CD4-positive, alpha-beta T cell (primary cell): ENCODE results near the gene GABARAP. TPM values are rescaled to one million over a fixed set of nuclear protein-coding genes. Genes with fewer than 3 reads are reported as not detected.

ENCODE experiments used
- ATAC-seq: fragments of 200-7000 bp; cut with Tn5 transposase; one replicate; pipeline ENCODE4 v1.10.0; 2022; ENCODE audit warnings: mild to moderate bottlenecking; ENCODE audit not compliant: poor library complexity
- CTCF ChIA-PET: fragments of 350-600 bp; sonication (Branson Sonifier 250); formaldehyde crosslinking; loops from one replicate; lab custom pipeline; 2021; ENCODE audit warnings: antibody characterized with exemption, inconsistent platforms; lab: Charles Lee
- POLR2A ChIA-PET: fragments of 350-600 bp; sonication (Branson Sonifier 250); formaldehyde crosslinking; loops from one replicate; lab custom pipeline; 2021; ENCODE audit warnings: antibody characterized with exemption, inconsistent platforms; lab: Charles Lee
- DNase-seq, 14 experiments: peaks; one replicate each; pipeline ENCODE4 v3.0.0-alpha.2; 2013 to 2020; ENCODE audit warnings: mixed read lengths in 2 of 14
- H3K27ac ChIP-seq, 2 donors: one replicate each; pipeline versions ENCODE4 v1.5.1 to v1.7.0; 2013; ENCODE audit warnings: low read length in 2 of 2, low read depth in 1 of 2, mild to moderate bottlenecking in 1 of 2
- H3K27me3 ChIP-seq, 2 experiments: 1 replicate in 1 of 2; 2 replicates in 1 of 2; pipeline versions ENCODE4 v1.6.1 to v1.7.0; 2013; ENCODE audit warnings: low read length in 2 of 2, control low read depth in 1 of 2, mild to moderate bottlenecking in 1 of 2, moderate library complexity in 1 of 2; ENCODE audit not compliant: insufficient read depth in 2 of 2, control insufficient read depth in 1 of 2
- H3K36me3 ChIP-seq: one replicate; pipeline ENCODE4 v1.6.1; 2013; ENCODE audit warnings: low read length, control low read depth; ENCODE audit not compliant: insufficient read depth
- H3K4me1 ChIP-seq: one replicate; pipeline ENCODE4 v1.6.1; 2013; ENCODE audit warnings: low read length, control low read depth; ENCODE audit not compliant: insufficient read depth
- H3K4me3 ChIP-seq: one replicate; pipeline ENCODE4 v1.5.1; 2013; ENCODE audit warnings: mild to moderate bottlenecking, low read length, moderate library complexity
- H3K9me3 ChIP-seq, 2 experiments: 1 replicate in 1 of 2; 2 replicates in 1 of 2; pipeline versions ENCODE4 v1.6.1 to v1.7.0; 2013; ENCODE audit warnings: low read length in 2 of 2, mild to moderate bottlenecking in 2 of 2, control low read depth in 1 of 2, moderate library complexity in 1 of 2; ENCODE audit not compliant: control insufficient read depth in 1 of 2, insufficient read depth in 1 of 2
- H3K27ac Mint-ChIP-seq: one replicate; pipeline ENCODE4 v1.8.0; 2020; ENCODE audit warnings: mixed read lengths
- H3K27me3 Mint-ChIP-seq: one replicate; pipeline ENCODE4 v1.8.0; 2021; ENCODE audit warnings: mixed read lengths
- H3K36me3 Mint-ChIP-seq: one replicate; pipeline ENCODE4 v1.8.0; 2021; ENCODE audit warnings: low read depth, mixed read lengths
- H3K4me1 Mint-ChIP-seq: one replicate; pipeline ENCODE4 v1.8.0; 2021; ENCODE audit warnings: low read depth, mixed read lengths
- H3K4me3 Mint-ChIP-seq: one replicate; pipeline ENCODE4 v1.8.0; 2020; ENCODE audit warnings: mild to moderate bottlenecking, mixed read lengths
- H3K9me3 Mint-ChIP-seq: one replicate; pipeline ENCODE4 v1.8.0; 2020; ENCODE audit warnings: mixed read lengths
- CTCF ChIP-seq: fragments of 200-600 bp; IDR thresholded peaks from one replicate; pipeline ENCODE4 v1.8.0; 2022; ENCODE audit warnings: antibody characterized with exemption, mild to moderate bottlenecking
- intact Hi-C, 2 experiments: fragments of 100-400 bp; cut with DNase I in 1 of 2; cut with micrococcal nuclease in 1 of 2; formaldehyde crosslinking; loops; one replicate each; pipeline versions ENCODE4 v1.15.1 to v1.9.0; 2023 to 2025; cut with DNase I, micrococcal nuclease
- total RNA-seq, 174 experiments: library from RNA in 2 of 174; stranded (reverse) in 2 of 174; gene quantifications; one replicate each; pipeline ENCODE4 v1.2.3 and lab custom pipeline; 2021 to 2026

GABARAP gene
- total RNA-seq, 2 experiments from 2014 or later: 182 to 195 TPM

- H3K27me3 ChIP-seq: peaks cover 12 to 13% of the 10 kb centered on the region in 2 experiments
- H3K4me1 Mint-ChIP-seq: peaks cover 28% of the 10 kb centered on the region
- peaks cover 18% of the 10 kb centered on the region for H3K36me3 ChIP-seq
- DNase-seq (peak in 2 of 14 experiments; percentile 30 to 51), ATAC-seq (peak; percentile 11)
- intact Hi-C loops: no loop called here
- peak within 1 kb of the TSS in 1 of 2 donors; percentile 21 for H3K27ac ChIP-seq
- H3K4me1 ChIP-seq: peaks cover 35% of the 10 kb centered on the region
- H3K9me3 ChIP-seq: peaks cover 0 to 7% of the 10 kb centered on the region in 2 experiments
- H3K36me3 Mint-ChIP-seq: peaks cover 15% of the 10 kb centered on the region
- H3K4me3 Mint-ChIP-seq: peak within 1 kb of the TSS; percentile 84
- TF ChIP-seq CTCF: no peak
- peak within 1 kb of the TSS; percentile 50 for H3K4me3 ChIP-seq
- no peaks in the 10 kb centered on the region for H3K9me3 Mint-ChIP-seq
- H3K27me3 Mint-ChIP-seq: peaks cover 15% of the 10 kb centered on the region
- ChIA-PET CTCF (no interaction called here), POLR2A (interaction anchor here (1.0 to 1.1 kb wide), 4 partner anchors 20 to 74 kb away, joined by 3 to 5 read pairs (median 4); partner anchors contain the start of genes ACAP1 and GABARAP)
- peak within 1 kb of the TSS; percentile 59 for H3K27ac Mint-ChIP-seq
Measured at GRCh38 chr17:7262192-7262934, 20.1 kb upstream of the GABARAP start, which contains the start of gene CLDN7. CLDN7 (minus strand) TSS chr17:7262478; CDS start chr17:7262043, 435 bp downstream.

- peak; percentile 51 for ATAC-seq
- Histone ChIP-seq H3K27me3 (peaks cover 12 to 13% of the 10 kb centered on the region in 2 experiments), H3K36me3 (peaks cover 25% of the 10 kb centered on the region), H3K4me1 (peaks cover 35% of the 10 kb centered on the region), H3K9me3 (peaks cover 0 to 7% of the 10 kb centered on the region in 2 experiments), H3K4me3 (peak overlapping the region; percentile 50), H3K27ac (peak overlapping the region in 1 of 2 donors; percentile 21)
- Mint-ChIP-seq H3K4me1 (peaks cover 28% of the 10 kb centered on the region), H3K4me3 (peak overlapping the region; percentile 76), H3K36me3 (peaks cover 23% of the 10 kb centered on the region), H3K27me3 (peaks cover 11% of the 10 kb centered on the region), H3K27ac (peak overlapping the region; percentile 59), H3K9me3 (no peaks in the 10 kb centered on the region)
- ChIA-PET POLR2A (interaction anchor here (1.0 to 1.1 kb wide), 4 partner anchors 19 to 75 kb away, joined by 3 to 5 read pairs (median 4); partner anchors contain the start of genes ACAP1 and GABARAP), CTCF (no interaction called here)
- peak in 6 of 14 experiments; percentile 14 to 59 (median 48) for DNase-seq
- no peak for TF ChIP-seq CTCF
- intact Hi-C loops: no loop called here
Measured at GRCh38 chr17:7261379-7262191, 19.3 kb upstream of the GABARAP start.

- peaks cover 10% of the 10 kb centered on the region for H3K27me3 Mint-ChIP-seq
- ChIA-PET CTCF (no interaction called here), POLR2A (interaction anchor here (1.1 kb wide), 2 partner anchors 21 to 76 kb away, joined by 4 to 5 read pairs; partner anchors contain the start of gene ACAP1)
- peaks cover 31% of the 10 kb centered on the region for H3K36me3 Mint-ChIP-seq
- ATAC-seq (peak; percentile 53), DNase-seq (peak in 9 of 14 experiments; percentile 21 to 54 (median 45))
- H3K27ac Mint-ChIP-seq: peak overlapping the region; percentile 55
- Histone ChIP-seq H3K4me1 (peaks cover 35% of the 10 kb centered on the region), H3K4me3 (peak overlapping the region; percentile 50), H3K9me3 (peaks cover 0 to 7% of the 10 kb centered on the region in 2 experiments), H3K36me3 (peaks cover 30% of the 10 kb centered on the region), H3K27me3 (peaks cover 12 to 13% of the 10 kb centered on the region in 2 experiments), H3K27ac (peak overlapping the region in 1 of 2 donors; percentile 21)
- peaks cover 28% of the 10 kb centered on the region for H3K4me1 Mint-ChIP-seq
- TF ChIP-seq CTCF: no peak
- peak overlapping the region; percentile 69 for H3K4me3 Mint-ChIP-seq
- no peaks in the 10 kb centered on the region for H3K9me3 Mint-ChIP-seq
- intact Hi-C loops: no loop called here
Measured at GRCh38 chr17:7260651-7261378, 18.6 kb upstream of the GABARAP start.
